GF-D8 (cell line): ENCODE measurements around the gene HAPLN1.

ENCODE experiments used
- DNase-seq: peaks from one replicate; lab custom pipeline; 2025; lab: John Stamatoyannopoulos, UW

Gene HAPLN1

GRCh38 chr5:83718195-83718825, 2.3 kb downstream of the HAPLN1 start:
- DNase-seq = no peak

- DNase-seq = no peak
Observed at GRCh38 chr5:83715236-83716065, 5.2 kb downstream of the HAPLN1 start.

- DNase-seq = no peak
Observed at GRCh38 chr5:83714810-83715209, 5.8 kb downstream of the HAPLN1 start.

GRCh38 chr5:83711982-83712601, 8.6 kb downstream of the HAPLN1 start:
- no peak for DNase-seq

GRCh38 chr5:83709973-83710372, 10.7 kb downstream of the HAPLN1 start:
- no peak for DNase-seq

GRCh38 chr5:83708170-83708569, 12.5 kb downstream of the HAPLN1 start:
- no peak for DNase-seq

- DNase-seq = no peak
Observed at GRCh38 chr5:83703059-83703458, 17.6 kb downstream of the HAPLN1 start.

GRCh38 chr5:83701886-83702285, 18.8 kb downstream of the HAPLN1 start:
- DNase-seq = no peak

GRCh38 chr5:83689881-83690280, 30.8 kb downstream of the HAPLN1 start:
- DNase-seq = no peak

GRCh38 chr5:83688281-83688680, 32.4 kb downstream of the HAPLN1 start:
- DNase-seq = no peak

GRCh38 chr5:83687124-83687619, 33.5 kb downstream of the HAPLN1 start:
- DNase-seq = no peak

- DNase-seq = no peak
Observed at GRCh38 chr5:83686251-83686650, 34.4 kb downstream of the HAPLN1 start.

GRCh38 chr5:83683836-83684235, 36.8 kb downstream of the HAPLN1 start:
- no peak for DNase-seq

GRCh38 chr5:83672646-83673045, 48.0 kb downstream of the HAPLN1 start:
- no peak for DNase-seq

- DNase-seq = no peak
Observed at GRCh38 chr5:83672158-83672557, 48.5 kb downstream of the HAPLN1 start.

GRCh38 chr5:83665631-83666030, 55.0 kb downstream of the HAPLN1 start:
- DNase-seq = no peak

GRCh38 chr5:83662558-83662957, 58.1 kb downstream of the HAPLN1 start:
- DNase-seq = no peak

GRCh38 chr5:83657807-83658525, 62.7 kb downstream of the HAPLN1 start:
- no peak for DNase-seq

GRCh38 chr5:83654427-83654994, 66.1 kb downstream of the HAPLN1 start:
- no peak for DNase-seq

- no peak for DNase-seq
Observed at GRCh38 chr5:83653669-83654068, 67.0 kb downstream of the HAPLN1 start.

GRCh38 chr5:83645936-83646335, 74.7 kb downstream of the HAPLN1 start:
- no peak for DNase-seq

GRCh38 chr5:83644301-83644700, 76.4 kb downstream of the HAPLN1 start:
- DNase-seq = no peak
